Measurements from ENCODE around the gene SDK1. TPM values are rescaled to one million over a fixed set of nuclear protein-coding genes. Genes with fewer than 3 reads are reported as not detected.

Gene SDK1
- total RNA-seq, 1 donor, result 0.43 TPM

DNA sequence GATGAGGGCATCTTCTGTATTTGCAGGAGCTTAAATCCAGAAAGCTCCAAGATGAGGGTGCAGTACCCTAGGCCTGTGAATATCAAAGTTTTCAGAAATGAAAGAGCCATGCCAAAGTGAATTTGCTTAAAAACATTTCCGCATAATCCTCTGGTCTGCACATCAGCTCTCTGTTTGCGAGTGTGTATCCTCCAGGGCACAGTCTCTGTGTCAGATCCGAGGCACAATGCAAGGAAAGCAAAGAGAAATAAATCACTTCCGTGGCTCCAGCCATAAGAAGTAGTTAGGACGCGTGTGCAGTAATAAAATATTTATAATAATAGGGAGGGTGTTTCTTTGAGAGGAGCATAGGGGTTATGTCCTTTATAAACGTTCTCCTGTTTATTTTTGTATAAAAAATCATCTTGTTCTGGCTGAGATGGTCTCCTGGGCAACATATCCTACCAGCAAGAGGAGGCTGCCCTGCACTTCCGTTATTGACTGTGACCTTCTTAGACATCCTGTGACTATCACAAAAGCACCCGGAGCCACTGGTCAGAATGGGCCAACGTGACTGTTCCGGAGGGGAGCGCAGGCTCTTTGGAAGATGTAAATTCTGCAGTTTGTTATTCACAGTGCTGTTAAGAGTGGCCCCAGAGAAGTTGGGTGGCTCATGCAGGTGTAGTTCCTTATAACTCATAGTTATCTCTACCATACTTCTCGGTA lies 713.4 kb downstream of the SDK1 start:
- no peak overlapping the region for H3K4me3 ChIP-seq (ENCODE audit: low read depth, low read length)
- TF ChIP-seq, protein P1, sequence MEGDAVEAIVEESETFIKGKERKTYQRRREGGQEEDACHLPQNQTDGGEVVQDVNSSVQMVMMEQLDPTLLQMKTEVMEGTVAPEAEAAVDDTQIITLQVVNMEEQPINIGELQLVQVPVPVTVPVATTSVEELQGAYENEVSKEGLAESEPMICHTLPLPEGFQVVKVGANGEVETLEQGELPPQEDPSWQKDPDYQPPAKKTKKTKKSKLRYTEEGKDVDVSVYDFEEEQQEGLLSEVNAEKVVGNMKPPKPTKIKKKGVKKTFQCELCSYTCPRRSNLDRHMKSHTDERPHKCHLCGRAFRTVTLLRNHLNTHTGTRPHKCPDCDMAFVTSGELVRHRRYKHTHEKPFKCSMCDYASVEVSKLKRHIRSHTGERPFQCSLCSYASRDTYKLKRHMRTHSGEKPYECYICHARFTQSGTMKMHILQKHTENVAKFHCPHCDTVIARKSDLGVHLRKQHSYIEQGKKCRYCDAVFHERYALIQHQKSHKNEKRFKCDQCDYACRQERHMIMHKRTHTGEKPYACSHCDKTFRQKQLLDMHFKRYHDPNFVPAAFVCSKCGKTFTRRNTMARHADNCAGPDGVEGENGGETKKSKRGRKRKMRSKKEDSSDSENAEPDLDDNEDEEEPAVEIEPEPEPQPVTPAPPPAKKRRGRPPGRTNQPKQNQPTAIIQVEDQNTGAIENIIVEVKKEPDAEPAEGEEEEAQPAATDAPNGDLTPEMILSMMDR (IDR thresholded peaks at IDR 0.05; ENCODE audit: insufficient read depth, low read depth, low read length), result no peak
- no peak for DNase-seq (ENCODE audit: low read depth)

DNA sequence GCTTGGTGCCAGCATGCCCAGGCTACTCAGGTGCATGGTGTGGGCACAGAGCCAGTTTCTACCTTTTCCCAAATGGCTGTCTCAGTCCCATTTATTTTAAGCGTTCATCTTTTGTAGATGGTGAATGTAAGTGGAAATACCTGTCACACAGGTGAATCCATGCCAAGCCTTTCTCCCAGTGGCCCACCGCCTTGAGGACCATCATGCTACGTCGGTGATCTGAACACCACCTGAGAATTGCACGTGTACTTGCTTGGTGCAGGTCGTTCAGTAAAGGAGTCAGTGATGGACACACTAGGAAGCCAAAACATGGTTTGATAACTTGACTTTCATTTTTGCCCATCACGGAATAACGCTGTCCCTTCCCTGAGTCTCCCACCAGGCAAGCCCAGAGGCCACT lies 714.3 kb downstream of the SDK1 start:
- H3K4me3 ChIP-seq (ENCODE audit: low read depth, low read length), result no peak overlapping the region
- TF ChIP-seq, protein P1 (IDR thresholded peaks at IDR 0.05; ENCODE audit: insufficient read depth, low read depth, low read length), result no peak
- DNase-seq (ENCODE audit: low read depth), result no peak

DNA sequence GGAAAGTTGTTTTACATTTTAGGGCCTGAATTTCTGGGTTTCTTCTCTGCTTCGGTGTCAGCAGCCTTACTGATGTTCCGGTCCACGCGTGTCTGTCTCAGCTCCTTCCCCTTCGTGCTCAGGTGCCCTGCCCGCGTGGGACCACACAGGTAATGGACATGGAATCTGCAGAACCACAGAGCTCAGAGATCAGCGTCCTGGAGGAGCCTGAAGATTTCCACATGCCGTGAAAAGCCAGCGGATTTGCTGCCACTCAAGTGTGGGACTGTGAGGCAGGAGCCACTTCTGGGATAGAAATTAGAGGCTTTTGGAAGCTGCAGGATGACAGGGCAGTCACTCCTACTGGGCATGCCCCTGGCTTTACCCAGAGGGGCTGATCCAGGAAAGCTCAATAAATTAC lies 714.9 kb downstream of the SDK1 start:
- H3K4me3 ChIP-seq (ENCODE audit: low read depth, low read length), result no peak overlapping the region
- TF ChIP-seq, protein P1 (IDR thresholded peaks at IDR 0.05; ENCODE audit: insufficient read depth, low read depth, low read length), result no peak

DNA sequence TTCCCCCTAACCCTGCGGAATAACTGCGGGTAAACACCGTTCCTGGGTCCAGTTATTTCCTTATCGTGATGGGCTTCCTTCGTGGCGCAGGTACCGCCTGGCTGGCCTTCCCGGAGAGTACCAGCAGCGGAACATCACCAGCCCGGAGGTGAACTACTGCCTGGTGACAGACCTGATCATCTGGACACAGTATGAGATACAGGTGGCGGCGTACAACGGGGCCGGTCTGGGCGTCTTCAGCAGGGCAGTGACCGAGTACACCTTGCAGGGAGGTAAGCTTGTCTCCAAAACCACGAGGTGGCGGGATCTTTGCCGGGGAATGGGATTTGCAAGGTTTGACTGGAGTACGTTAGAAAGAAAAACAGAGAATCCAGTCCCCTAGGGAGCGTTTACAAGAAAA lies 716.0 kb downstream of the SDK1 start:
- H3K4me3 ChIP-seq (ENCODE audit: low read depth, low read length), result no peak overlapping the region
- DNase-seq (ENCODE audit: low read depth), result no peak
- TF ChIP-seq, protein P1 (IDR thresholded peaks at IDR 0.05; ENCODE audit: insufficient read depth, low read depth, low read length), result no peak

More for the DNA sequence above, 714.9 kb downstream of the SDK1 start:
- no peak for DNase-seq (ENCODE audit: low read depth)

DNA sequence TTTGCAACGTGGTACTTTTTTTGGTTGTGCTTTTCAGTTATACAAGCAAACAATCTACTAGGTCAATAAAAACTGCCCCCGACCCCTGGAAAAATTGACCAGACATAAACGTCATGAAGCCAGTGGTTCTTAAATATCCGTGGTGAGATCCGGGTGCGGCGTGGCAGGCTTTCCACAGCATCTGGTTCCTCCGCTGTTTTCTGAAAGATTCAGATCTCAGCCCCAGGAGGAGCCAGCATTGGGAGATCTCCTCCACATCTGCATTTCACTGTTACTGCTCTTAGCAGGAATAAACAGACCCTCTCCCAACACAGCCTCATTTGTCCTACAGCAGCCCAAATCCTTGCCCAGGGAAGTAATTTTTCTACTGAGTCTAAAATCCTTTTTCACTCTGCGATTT lies 716.7 kb downstream of the SDK1 start:
- no peak overlapping the region for H3K4me3 ChIP-seq (ENCODE audit: low read depth, low read length)
- no peak for DNase-seq (ENCODE audit: low read depth)
- TF ChIP-seq, protein P1 (IDR thresholded peaks at IDR 0.05; ENCODE audit: insufficient read depth, low read depth, low read length), result no peak

DNA sequence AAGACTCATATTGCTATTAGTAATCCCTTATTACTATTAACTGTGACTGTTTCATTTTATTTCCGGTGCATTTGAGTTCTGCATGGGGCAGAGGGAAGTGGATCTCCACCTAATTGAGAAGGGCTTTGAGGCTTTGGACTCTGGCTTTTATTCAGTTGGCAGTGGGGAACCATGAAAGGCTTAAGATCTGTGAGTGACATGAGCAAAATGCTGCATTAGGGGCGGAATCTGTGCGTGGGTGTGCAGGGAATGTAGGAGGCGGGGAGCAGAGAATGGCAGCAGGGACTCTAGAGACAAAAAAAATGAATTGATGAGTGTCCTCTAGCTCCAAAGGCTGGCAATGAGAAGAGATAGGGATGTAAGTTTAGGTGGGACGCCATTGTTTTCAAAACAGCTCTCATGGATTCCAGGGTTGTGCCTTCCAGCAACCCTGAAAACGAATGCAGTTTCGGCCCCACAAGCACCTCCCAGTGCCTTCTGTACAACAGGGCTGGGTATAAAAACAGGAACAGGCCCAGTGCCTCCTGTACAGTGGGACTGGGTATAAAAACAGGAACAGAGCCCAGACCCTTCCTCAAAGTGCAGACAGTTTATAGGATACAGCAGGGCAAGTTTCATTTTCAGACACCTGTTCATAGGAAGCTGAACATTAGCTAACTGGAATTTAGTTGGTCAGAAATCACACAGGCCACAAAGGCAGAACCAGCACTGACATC lies 717.7 kb downstream of the SDK1 start:
- DNase-seq (ENCODE audit: low read depth), result no peak
- TF ChIP-seq, protein P1 (IDR thresholded peaks at IDR 0.05; ENCODE audit: insufficient read depth, low read depth, low read length), result no peak
- H3K4me3 ChIP-seq (ENCODE audit: low read depth, low read length), result no peak overlapping the region
